ENCODE measurements around the gene PDE9A.

GRCh38 chr21:42638266-42638863 lies 15.1 kb upstream of the PDE9A start:
- TF ChIP-seq ARNT (IDR thresholded peaks at IDR 0.05) (no peak), FOXM1 (IDR thresholded peaks at IDR 0.05; ENCODE audit: borderline replicate concordance) (no peak), SUZ12 (IDR thresholded peaks at IDR 0.05) (no peak), FOXK2 (IDR thresholded peaks at IDR 0.05) (no peak), PKNOX1 (IDR thresholded peaks at IDR 0.05) (no peak), SP1 (IDR thresholded peaks at IDR 0.05) (no peak), FOXA1 (IDR thresholded peaks at IDR 0.05) (no peak), ELF4 (IDR thresholded peaks at IDR 0.05) (no peak), TARDBP (IDR thresholded peaks at IDR 0.05) (no peak), LEF1 (IDR thresholded peaks at IDR 0.05; ENCODE audit: borderline replicate concordance) (no peak), ZNF384 (IDR thresholded peaks at IDR 0.05) (no peak), NFRKB (IDR thresholded peaks at IDR 0.05) (no peak), BHLHE40 (IDR thresholded peaks at IDR 0.05; ENCODE audit: borderline replicate concordance) (no peak), HDGF (IDR thresholded peaks at IDR 0.05; ENCODE audit: borderline replicate concordance) (no peak)
